H1 (cell line): ENCODE data around the gene SLC4A9. TPM values are rescaled to one million over a fixed set of nuclear protein-coding genes. Genes with fewer than 3 reads are reported as not detected.

Experiments used
- CTCF ChIA-PET: fragments of 300-600 bp; sonication (Branson Sonifier 250); formaldehyde crosslinking; loops from one replicate; lab custom pipeline; 2021; ENCODE audit not compliant: partially characterized antibody; lab: Charles Lee
- POLR2A ChIA-PET: fragments of 300-600 bp; sonication (Branson Sonifier 250); formaldehyde crosslinking; loops from one replicate; lab custom pipeline; 2021; ENCODE audit warnings: inconsistent platforms; ENCODE audit not compliant: partially characterized antibody; lab: Charles Lee
- DNase-seq, 2 experiments: peaks; one replicate each; pipeline versions ENCODE4 v3.0.0 to v3.0.0-alpha.2; 2010 to 2022; ENCODE audit warnings: low spot score in 2 of 2, low read depth in 1 of 2, mixed read lengths in 1 of 2
- FAIRE-seq: peaks from 2 replicates; lab custom pipeline; 2011; peaks lifted over from hg19 to GRCh38; lab: Jason Lieb, UNC
- H2AFZ ChIP-seq: 2 replicates; pipeline ENCODE4 v1.8.1; 2012; ENCODE audit warnings: low read length, inconsistent platforms
- H2AK5ac ChIP-seq: 2 replicates; pipeline ENCODE4 v1.6.1; 2013; ENCODE audit warnings: low read depth, low read length
- H2BK120ac ChIP-seq: replicated peaks from 2 replicates; pipeline ENCODE3; 2013; ENCODE audit warnings: low read depth, low read length, inconsistent platforms
- H2BK12ac ChIP-seq: 2 replicates; pipeline ENCODE4 v1.6.1; 2013; ENCODE audit warnings: low read depth, low read length
- H2BK15ac ChIP-seq: 2 replicates; pipeline ENCODE4 v1.6.1; 2013; ENCODE audit warnings: low read length
- H2BK20ac ChIP-seq: 2 replicates; pipeline ENCODE4 v1.6.1; 2013; ENCODE audit warnings: low read length
- H2BK5ac ChIP-seq: 2 replicates; pipeline ENCODE4 v1.6.1; 2013; ENCODE audit warnings: low read depth, low read length
- H3K14ac ChIP-seq: 2 replicates; pipeline ENCODE4 v1.6.1; 2013; ENCODE audit warnings: inconsistent platforms; ENCODE audit not compliant: insufficient read length
- H3K18ac ChIP-seq: 2 replicates; pipeline ENCODE4 v1.6.1; 2013; ENCODE audit warnings: low read length; ENCODE audit errors: extremely low read depth
- H3K23ac ChIP-seq: 2 replicates; pipeline ENCODE4 v1.6.1; 2013; ENCODE audit warnings: inconsistent platforms; ENCODE audit not compliant: insufficient read length
- H3K23me2 ChIP-seq: 2 replicates; pipeline ENCODE4 v1.6.1; 2013; ENCODE audit warnings: low read depth, low read length
- H3K27ac ChIP-seq: 2 replicates; pipeline ENCODE4 v1.6.1; 2011; ENCODE audit warnings: low read depth, low read length, inconsistent platforms
- H3K27me3 ChIP-seq, 4 experiments: replicated peaks in 1 of 4; 1 replicate in 1 of 4; 2 replicates in 3 of 4; pipeline versions ENCODE4 v1.6.1 to v1.8.1; 2011 to 2013; ENCODE audit warnings: low read length in 3 of 4, mild to moderate bottlenecking in 3 of 4, inconsistent platforms in 2 of 4, mixed read lengths in 2 of 4, moderate library complexity in 1 of 4; ENCODE audit not compliant: control insufficient read depth in 3 of 4, insufficient read depth in 3 of 4; ENCODE audit errors: extremely low read depth in 1 of 4
- H3K36me3 ChIP-seq, 4 experiments: 2 replicates each; pipeline versions ENCODE4 v1.6.1 to v1.8.1; 2011 to 2013; ENCODE audit warnings: mild to moderate bottlenecking in 4 of 4, low read length in 3 of 4, moderate library complexity in 2 of 4, control low read depth in 1 of 4, inconsistent platforms in 1 of 4; ENCODE audit not compliant: insufficient read depth in 4 of 4, control insufficient read depth in 2 of 4
- H3K4ac ChIP-seq: replicated peaks from 2 replicates; pipeline ENCODE3; 2013; ENCODE audit warnings: low read length, low read depth, mixed read lengths, inconsistent platforms; ENCODE audit not compliant: insufficient read length
- H3K4me1 ChIP-seq, 4 experiments: replicated peaks in 1 of 4; 1 replicate in 1 of 4; 2 replicates in 3 of 4; pipeline versions ENCODE4 v1.6.1 to v1.8.1; 2011 to 2013; ENCODE audit warnings: low read length in 3 of 4, inconsistent platforms in 2 of 4, mixed read lengths in 1 of 4; ENCODE audit not compliant: insufficient read depth in 4 of 4, control insufficient read depth in 3 of 4
- H3K4me2 ChIP-seq, 2 experiments: 2 replicates each; pipeline versions ENCODE4 v1.6.1 to v1.8.1; 2011 to 2013; ENCODE audit warnings: low read depth in 2 of 2, low read length in 2 of 2, control low read depth in 1 of 2, inconsistent platforms in 1 of 2, mild to moderate bottlenecking in 1 of 2; ENCODE audit not compliant: insufficient read depth in 1 of 2
- H3K4me3 ChIP-seq, 4 experiments: fragments of 200-600, 300-600 bp in 1 of 4; sonication (generic), shearing (Covaris generic), sonication (Bioruptor Twin) in 1 of 4; 2 replicates each; pipeline versions ENCODE4 v1.5.1 to v1.8.1; 2011 to 2016; ENCODE audit warnings: low read length in 4 of 4, low read depth in 3 of 4, control low read depth in 2 of 4, inconsistent platforms in 2 of 4, mild to moderate bottlenecking in 2 of 4, mixed read lengths in 1 of 4, moderate library complexity in 1 of 4; ENCODE audit not compliant: insufficient read depth in 2 of 4; ENCODE audit errors: extremely low read depth in 1 of 4
- H3K56ac ChIP-seq: replicated peaks from 2 replicates; pipeline ENCODE3; 2013; ENCODE audit warnings: low read depth, mild to moderate bottlenecking, mixed read lengths, low read length, inconsistent platforms; ENCODE audit not compliant: insufficient read length
- H3K79me1 ChIP-seq: 2 replicates; pipeline ENCODE4 v1.6.1; 2013; ENCODE audit warnings: low read depth, low read length, control low read depth
- H3K79me2 ChIP-seq, 2 experiments: 2 replicates each; pipeline versions ENCODE4 v1.6.1 to v1.8.1; 2012 to 2013; ENCODE audit warnings: low read length in 2 of 2, mild to moderate bottlenecking in 2 of 2, inconsistent platforms in 1 of 2; ENCODE audit not compliant: insufficient read depth in 2 of 2, control insufficient read depth in 1 of 2
- H3K9ac ChIP-seq, 4 experiments: replicated peaks in 1 of 4; 1 replicate in 1 of 4; 2 replicates in 3 of 4; pipeline versions ENCODE4 v1.6.1 to v1.8.1; 2011 to 2013; ENCODE audit warnings: low read depth in 3 of 4, low read length in 3 of 4, control low read depth in 2 of 4, mild to moderate bottlenecking in 2 of 4, moderate library complexity in 2 of 4, inconsistent platforms in 1 of 4; ENCODE audit errors: extremely low read depth in 1 of 4
- H3K9me3 ChIP-seq, 2 experiments: 2 replicates each; pipeline versions ENCODE4 v1.6.1 to v1.8.1; 2012 to 2013; ENCODE audit warnings: mild to moderate bottlenecking in 2 of 2, moderate library complexity in 2 of 2, control low read depth in 1 of 2, inconsistent platforms in 1 of 2, low read depth in 1 of 2, low read length in 1 of 2, mixed read lengths in 1 of 2; ENCODE audit not compliant: insufficient read depth in 2 of 2
- H4K20me1 ChIP-seq, 2 experiments: replicated peaks in 1 of 2; 2 replicates each; pipeline versions ENCODE3 to v1.8.1; 2011 to 2013; ENCODE audit warnings: inconsistent platforms in 2 of 2, low read length in 2 of 2, mild to moderate bottlenecking in 1 of 2; ENCODE audit not compliant: insufficient read depth in 2 of 2, control insufficient read depth in 1 of 2
- H4K5ac ChIP-seq: 2 replicates; pipeline ENCODE4 v1.6.1; 2013; ENCODE audit warnings: low read length, low read depth, mixed read lengths, inconsistent platforms; ENCODE audit not compliant: insufficient read length
- H4K8ac ChIP-seq: 2 replicates; pipeline ENCODE4 v1.8.0; 2013; ENCODE audit warnings: mild to moderate bottlenecking, moderate library complexity, low read length, inconsistent platforms; ENCODE audit not compliant: insufficient read depth; ENCODE audit errors: extremely low read depth
- H4K91ac ChIP-seq: replicated peaks from 2 replicates; pipeline ENCODE3; 2013; ENCODE audit warnings: low read length, mixed read lengths, inconsistent platforms; ENCODE audit not compliant: insufficient read length
- ASH2L ChIP-seq: fragments of 200-600, 300-600 bp; sonication (generic); IDR thresholded peaks from one replicate; pipeline ENCODE4 v1.7.1; 2017; ENCODE audit warnings: low read length
- ATF3 ChIP-seq: IDR thresholded peaks from 2 replicates; pipeline ENCODE4 v1.6.1; 2011; ENCODE audit warnings: low read depth, mild to moderate bottlenecking, low read length; ENCODE audit not compliant: insufficient read depth
- CEBPB ChIP-seq: IDR thresholded peaks from 2 replicates; pipeline ENCODE4 v1.6.1; 2012; ENCODE audit warnings: low read depth, low read length
- EP300 ChIP-seq, 2 experiments: IDR thresholded peaks; 1 replicate in 1 of 2; 2 replicates in 1 of 2; pipeline ENCODE4 v1.6.1; 2011 to 2012; ENCODE audit warnings: low read depth in 2 of 2, low read length in 2 of 2, mild to moderate bottlenecking in 2 of 2, borderline replicate concordance in 1 of 2, inconsistent platforms in 1 of 2, moderate library complexity in 1 of 2
- GTF2F1 ChIP-seq: IDR thresholded peaks from 2 replicates; pipeline ENCODE4 v1.6.1; 2012; ENCODE audit warnings: low read depth, low read length, improper control_type of control experiment, borderline replicate concordance
- KDM5A ChIP-seq: fragments of 200-600 bp; IDR thresholded peaks from 2 replicates; pipeline ENCODE4 v1.7.1; 2012; ENCODE audit warnings: mild to moderate bottlenecking, low read length, inconsistent platforms, mixed read lengths
- POLR2AphosphoS5 ChIP-seq: IDR thresholded peaks from 2 replicates; pipeline ENCODE4 v1.6.1; 2011; ENCODE audit warnings: low read depth, low read length
- POU5F1 ChIP-seq: IDR thresholded peaks from 2 replicates; pipeline ENCODE4 v1.6.1; 2011; ENCODE audit warnings: low read depth, mild to moderate bottlenecking, low read length, moderate library complexity
- SUZ12 ChIP-seq: fragments of 200-600 bp; sonication (generic); IDR thresholded peaks from 2 replicates; pipeline ENCODE4 v1.6.1; 2012; ENCODE audit warnings: mild to moderate bottlenecking, inconsistent platforms, low read length, moderate library complexity, mixed read lengths
- TAF1 ChIP-seq: IDR thresholded peaks from 2 replicates; pipeline ENCODE4 v1.6.1; 2011; ENCODE audit warnings: mild to moderate bottlenecking, low read depth, low read length
- TBP ChIP-seq: IDR thresholded peaks from 2 replicates; pipeline ENCODE4 v1.6.1; 2011; ENCODE audit warnings: low read depth, low read length, improper control_type of control experiment
- TCF12 ChIP-seq: IDR thresholded peaks from 2 replicates; pipeline ENCODE4 v1.6.1; 2011; ENCODE audit warnings: low read depth, mild to moderate bottlenecking, low read length
- TEAD4 ChIP-seq: IDR thresholded peaks from 2 replicates; pipeline ENCODE4 v1.6.1; 2012; ENCODE audit warnings: low read depth, low read length, inconsistent platforms, mixed read lengths
- WGBS, 2 experiments: shearing (Covaris generic) in 1 of 2; methylation state at CpG; one replicate each; pipeline versions ENCODE4 v1.1.6 to v1.1.7; 2013 to 2015; ENCODE audit warnings: low lambda C conversion rate in 2 of 2, mixed read lengths in 2 of 2, inconsistent platforms in 1 of 2, low coverage in 1 of 2, missing lambda C conversion rate in 1 of 2; ENCODE audit not compliant: insufficient replicate concordance in 2 of 2, insufficient coverage in 1 of 2, insufficient read length in 1 of 2; ENCODE audit errors: extremely low coverage in 1 of 2, missing lambda C conversion rate in 1 of 2; 5-methylcytosine and 5-hydroxymethylcytosine counted together
- polyA plus RNA-seq, 7 experiments: library from polyadenylated mRNA; depleted of rRNA in 3 of 7; stranded (reverse) in 5 of 7; unstranded in 2 of 7; fragments of >200 nt in 5 of 7; fragments of 200-250 nt in 2 of 7; gene quantifications; 1 replicate in 5 of 7; 2 replicates in 1 of 7; 4 replicates in 1 of 7; pipeline versions ENCODE4 v1.2.1 to v1.2.3, GENCODE V29; 2011 to 2013; ENCODE audit warnings: missing spikeins in 2 of 7, mixed read lengths in 2 of 7
- total RNA-seq: library from RNA; stranded (reverse); fragmentation: NEBNext Ultra II Directional; extraction: Animal tissue kit (Norgen Biotek cat#: 25700); gene quantifications from 2 replicates; pipeline ENCODE4 v1.2.1, GENCODE V29; 2021
- TF ChIP-seq, protein P1 (sequence below): IDR thresholded peaks from 2 replicates; pipeline ENCODE4 v1.6.1; 2012; ENCODE audit warnings: inconsistent platforms

The SLC4A9 gene
- total and polyA plus RNA-seq, 2 of the 8 experiments (the other 6 are each of a cell fraction or from before 2014, with no cell fraction given), result 0.15 to 0.28 TPM

GRCh38 chr5:140424135-140424534 is 64.1 kb downstream of the SLC4A9 start:
- Histone ChIP-seq H3K36me3 (no peaks in the 10 kb centered on the region; a peak in 2 of 8 replicates), H3K4me3 (no peak overlapping the region), H2AK5ac (no peak overlapping the region), H2BK12ac (no peak overlapping the region), H3K4me2 (no peak overlapping the region), H3K4me1 (0 out of 7 replicates have a peak, but pooled peaks cover 0 to 2% (median 0%) of the 10 kb centered on the region in 4 experiments), H2AFZ (no peak overlapping the region), H3K9me3 (no peaks in the 10 kb centered on the region), H3K23ac (no peak overlapping the region), H2BK15ac (no peak overlapping the region), H3K56ac (no peak overlapping the region), H3K79me2 (peaks cover 8 to 73% of the 10 kb centered on the region in 2 experiments), H2BK20ac (no peak overlapping the region), H3K27ac (no peak overlapping the region), H3K27me3 (no peaks in the 10 kb centered on the region), H3K14ac (no peak overlapping the region), H4K20me1 (peaks cover 0 to 5% of the 10 kb centered on the region in 2 experiments), H4K8ac (no peak overlapping the region), H3K23me2 (no peaks in the 10 kb centered on the region), H2BK5ac (no peak overlapping the region), H3K79me1 (no peaks in the 10 kb centered on the region; the same call in 1 of the 2 replicates), H3K18ac (no peak overlapping the region), H3K4ac (no peak overlapping the region), H3K9ac (no peak overlapping the region), H2BK120ac (no peak overlapping the region), H4K5ac (no peak overlapping the region), H4K91ac (no peak overlapping the region)
- FAIRE-seq (no peak), DNase-seq (no peak)
- WGBS, 2 experiments, result 63% methylated on average over 3 of the region's 3 CpGs; no CpG with 5 or more reads in 1 of the 2 experiments
- POLR2A ChIA-PET, result interaction anchor here (1.2 kb wide), 1 partner anchor 22 kb away, joined by 3 read pairs; the partner anchor contains the start of gene ANKHD1
- TF ChIP-seq TEAD4 (no peak), SUZ12 (no peak), EP300 (IDR thresholded peaks at IDR 0.05; ENCODE audit: borderline replicate concordance in 1 of 2, low read depth in 2 of 2, low read length in 2 of 2) (no peak), POU5F1 (no peak), POLR2AphosphoS5 (no peak), CEBPB (no peak), KDM5A (no peak), ATF3 (no peak), GTF2F1 (no peak), TAF1 (no peak), ASH2L (no peak), TBP (no peak), TCF12 (no peak)
- TF ChIP-seq, protein P1, sequence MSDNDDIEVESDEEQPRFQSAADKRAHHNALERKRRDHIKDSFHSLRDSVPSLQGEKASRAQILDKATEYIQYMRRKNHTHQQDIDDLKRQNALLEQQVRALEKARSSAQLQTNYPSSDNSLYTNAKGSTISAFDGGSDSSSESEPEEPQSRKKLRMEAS, result no peak
- CTCF ChIA-PET, result interaction anchor here (1.0 to 1.6 kb wide), 3 partner anchors 51 to 181 kb away, joined by 3 to 4 read pairs (median 4); no protein-coding TSS in a partner anchor
